ENCODE data around the gene PATJ. TPM values are rescaled to one million over a fixed set of nuclear protein-coding genes. Genes with fewer than 3 reads are reported as not detected.
A peak's percentile ranks its signal among the peaks of the same experiment; 100 is the strongest.

Gene PATJ
- polyA plus RNA-seq, 1 of the 3 experiments (the other 2 are of a cell fraction): 3.0 TPM

GRCh38 chr1:61979729-61980128 is 237.4 kb downstream of the PATJ start:
- no peaks in the 10 kb centered on the region for H3K36me3 ChIP-seq (replicated peaks in 1 of 2; ENCODE audit: control insufficient read depth in 1 of 2, insufficient read depth in 2 of 2, low read length in 1 of 2)
- H3F3A ChIP-seq (replicated peaks; ENCODE audit: insufficient read depth): no peaks in the 10 kb centered on the region
- H3K9ac ChIP-seq: no peak overlapping the region
- no peak for DNase-seq
- no peaks in the 10 kb centered on the region; a peak in 2 of 4 replicates for H3K4me1 ChIP-seq (ENCODE audit: control insufficient read depth in 1 of 2, insufficient read depth in 2 of 2, low read depth in 1 of 2, low read length in 1 of 2)
- H3K4me3 ChIP-seq (ENCODE audit: low read depth in 2 of 2, low read length in 1 of 2): no peak overlapping the region
- no peaks in the 10 kb centered on the region for H3K27me3 ChIP-seq (ENCODE audit: insufficient read depth)
- CTCF ChIA-PET: no interaction called here
- no peak overlapping the region for H3K4me2 ChIP-seq
- POLR2A ChIA-PET: no interaction called here
- no peaks in the 10 kb centered on the region for H4K20me1 ChIP-seq (ENCODE audit: insufficient read depth)
- no peaks in the 10 kb centered on the region for H3K9me2 ChIP-seq
- no peak overlapping the region for H2AFZ ChIP-seq (ENCODE audit: low read depth)
- WGBS (ENCODE audit: low lambda C conversion rate): 91% methylated on average over 4 of the region's 4 CpGs
- TF ChIP-seq IRF3 (IDR thresholded peaks at IDR 0.05; ENCODE audit: low read depth, low read length): no peak
- TF ChIP-seq FOXM1 (IDR thresholded peaks at IDR 0.05; ENCODE audit: low read depth): no peak
- no peak for TF ChIP-seq JUND (IDR thresholded peaks at IDR 0.05)
- TF ChIP-seq MXI1 (IDR thresholded peaks at IDR 0.05; ENCODE audit: low read depth, low read length): no peak
- TF ChIP-seq SMC3 (IDR thresholded peaks at IDR 0.05; ENCODE audit: low read depth, low read length): no peak
- TF ChIP-seq RAD21 (IDR thresholded peaks at IDR 0.05; ENCODE audit: low read length): no peak
- TF ChIP-seq USF1 (IDR thresholded peaks at IDR 0.05; ENCODE audit: borderline replicate concordance, low read depth): no peak
- TF ChIP-seq ZBTB33 (IDR thresholded peaks at IDR 0.05; ENCODE audit: borderline replicate concordance, low read depth): no peak
- no peak for TF ChIP-seq NFIC (IDR thresholded peaks at IDR 0.05; ENCODE audit: borderline replicate concordance)
- H3K9me3 ChIP-seq: no peaks in the 10 kb centered on the region
- H3K27ac ChIP-seq (ENCODE audit: low read depth in 2 of 2, low read length in 1 of 2): no peak overlapping the region
- no peaks in the 10 kb centered on the region for H3K79me2 ChIP-seq (ENCODE audit: insufficient read depth)

- H3K9me3 ChIP-seq: no peaks in the 10 kb centered on the region
Measured at GRCh38 chr1:61980561-61980960, 238.3 kb downstream of the PATJ start.

More at GRCh38 chr1:61980561-61980960, 238.3 kb downstream of the PATJ start:
- no peaks in the 10 kb centered on the region for H3K27me3 ChIP-seq (ENCODE audit: insufficient read depth)
- H3K79me2 ChIP-seq (ENCODE audit: insufficient read depth): no peaks in the 10 kb centered on the region
- no peaks in the 10 kb centered on the region; a peak in 2 of 4 replicates for H3K4me1 ChIP-seq (ENCODE audit: control insufficient read depth in 1 of 2, insufficient read depth in 2 of 2, low read depth in 1 of 2, low read length in 1 of 2)
- no peaks in the 10 kb centered on the region for H3F3A ChIP-seq (replicated peaks; ENCODE audit: insufficient read depth)
- no peak overlapping the region for H3K9ac ChIP-seq
- ChIA-PET CTCF (no interaction called here), POLR2A (no interaction called here)
- 81% methylated on average over 4 of the region's 4 CpGs for WGBS (ENCODE audit: low lambda C conversion rate)
- H3K27ac ChIP-seq (ENCODE audit: low read depth in 2 of 2, low read length in 1 of 2): no peak overlapping the region
- H3K36me3 ChIP-seq (replicated peaks in 1 of 2; ENCODE audit: control insufficient read depth in 1 of 2, insufficient read depth in 2 of 2, low read length in 1 of 2): no peaks in the 10 kb centered on the region
- H4K20me1 ChIP-seq (ENCODE audit: insufficient read depth): no peaks in the 10 kb centered on the region
- H3K4me2 ChIP-seq: no peak overlapping the region
- peak; percentile 11 for DNase-seq
- H3K4me3 ChIP-seq (ENCODE audit: low read depth in 2 of 2, low read length in 1 of 2): no peak overlapping the region
- TF ChIP-seq POLR2AphosphoS5 (IDR thresholded peaks at IDR 0.05; ENCODE audit: low read depth, low read length) (no peak), ELF1 (IDR thresholded peaks at IDR 0.05) (no peak), RXRA (IDR thresholded peaks at IDR 0.05; ENCODE audit: borderline replicate concordance, low read depth) (no peak), NRF1 (IDR thresholded peaks at IDR 0.05; ENCODE audit: low read depth, low read length) (no peak)
- no peaks in the 10 kb centered on the region for H3K9me2 ChIP-seq
- no peak overlapping the region for H2AFZ ChIP-seq (ENCODE audit: low read depth)

All from SK-N-SH (cell line).